Prostate gland (tissue), 2 donors: ENCODE measurements around the gene IL2RA.

Source experiments
- POLR2AphosphoS5 ChIP-seq: sonication (generic); formaldehyde crosslinking; IDR thresholded peaks from one replicate; pipeline ENCODE4 v1.6.1; 2017; ENCODE audit warnings: antibody characterized with exemption
- TF ChIP-seq, protein P1 (sequence below), 4 experiments: fragments of 200-600 bp in 2 of 4; fragments of 450-650 bp in 2 of 4; sonication (generic) in 2 of 4; IDR thresholded peaks; 1 replicate in 3 of 4; 2 replicates in 1 of 4; pipeline ENCODE4 v1.5.1; 2016 to 2019; ENCODE audit warnings: antibody characterized with exemption in 4 of 4, mild to moderate bottlenecking in 2 of 4, moderate library complexity in 2 of 4

DNA sequence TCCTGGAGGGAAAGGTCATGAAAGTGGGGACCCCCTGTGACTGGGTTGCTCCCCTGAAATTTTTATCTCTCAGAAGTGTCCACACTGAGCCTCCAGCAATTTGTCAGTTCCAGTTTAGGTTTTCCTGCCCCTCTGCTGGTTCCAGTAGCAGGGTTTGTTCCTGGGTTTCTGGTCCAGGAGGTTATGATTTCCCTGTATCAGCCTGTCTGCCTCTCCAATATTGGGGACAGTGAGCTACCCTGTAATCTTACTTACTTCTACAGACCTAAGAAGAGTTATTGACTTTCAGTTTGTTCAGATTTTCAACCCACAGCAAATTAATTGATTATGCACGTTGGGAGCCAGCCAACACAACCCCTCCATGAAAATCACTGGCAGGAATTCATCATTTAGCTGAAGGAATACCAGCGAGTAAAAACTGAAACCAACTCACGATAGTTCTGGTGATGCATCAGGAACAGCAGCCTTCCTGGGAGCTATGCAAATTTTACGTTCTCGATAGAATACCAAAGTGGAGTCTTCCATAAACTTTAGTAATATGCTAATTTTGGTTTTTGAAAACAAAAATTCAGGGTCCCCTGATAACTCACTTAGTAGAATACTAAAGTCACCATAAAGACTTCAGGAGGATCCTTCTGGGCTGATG lies 53.5 kb downstream of the IL2RA start:
- TF ChIP-seq, protein P1, sequence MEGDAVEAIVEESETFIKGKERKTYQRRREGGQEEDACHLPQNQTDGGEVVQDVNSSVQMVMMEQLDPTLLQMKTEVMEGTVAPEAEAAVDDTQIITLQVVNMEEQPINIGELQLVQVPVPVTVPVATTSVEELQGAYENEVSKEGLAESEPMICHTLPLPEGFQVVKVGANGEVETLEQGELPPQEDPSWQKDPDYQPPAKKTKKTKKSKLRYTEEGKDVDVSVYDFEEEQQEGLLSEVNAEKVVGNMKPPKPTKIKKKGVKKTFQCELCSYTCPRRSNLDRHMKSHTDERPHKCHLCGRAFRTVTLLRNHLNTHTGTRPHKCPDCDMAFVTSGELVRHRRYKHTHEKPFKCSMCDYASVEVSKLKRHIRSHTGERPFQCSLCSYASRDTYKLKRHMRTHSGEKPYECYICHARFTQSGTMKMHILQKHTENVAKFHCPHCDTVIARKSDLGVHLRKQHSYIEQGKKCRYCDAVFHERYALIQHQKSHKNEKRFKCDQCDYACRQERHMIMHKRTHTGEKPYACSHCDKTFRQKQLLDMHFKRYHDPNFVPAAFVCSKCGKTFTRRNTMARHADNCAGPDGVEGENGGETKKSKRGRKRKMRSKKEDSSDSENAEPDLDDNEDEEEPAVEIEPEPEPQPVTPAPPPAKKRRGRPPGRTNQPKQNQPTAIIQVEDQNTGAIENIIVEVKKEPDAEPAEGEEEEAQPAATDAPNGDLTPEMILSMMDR (IDR thresholded peaks at IDR 0.05) = no peak
- no peak for TF ChIP-seq POLR2AphosphoS5
